Endothelial cell (in vitro differentiated cells): ENCODE results near the gene MDM1. TPM values are rescaled to one million over a fixed set of nuclear protein-coding genes. Genes with fewer than 3 reads are reported as not detected.

Source experiments
- DNase-seq: peaks from one replicate; pipeline ENCODE4 v3.0.0; 2021; ENCODE audit warnings: low spot score
- H3K27ac Mint-ChIP-seq: one replicate; pipeline ENCODE4 v1.8.0; 2021; ENCODE audit warnings: mixed read lengths, inconsistent platforms; ENCODE audit not compliant: unreplicated experiment
- H3K27me3 Mint-ChIP-seq: one replicate; pipeline ENCODE4 v1.8.0; 2021; ENCODE audit warnings: mild to moderate bottlenecking, moderate library complexity, mixed read lengths, inconsistent platforms; ENCODE audit not compliant: unreplicated experiment
- H3K36me3 Mint-ChIP-seq: one replicate; pipeline ENCODE4 v1.8.0; 2021; ENCODE audit warnings: mild to moderate bottlenecking, low read depth, mixed read lengths, inconsistent platforms; ENCODE audit not compliant: unreplicated experiment
- H3K4me1 Mint-ChIP-seq: one replicate; pipeline ENCODE4 v1.8.0; 2021; ENCODE audit warnings: mild to moderate bottlenecking, mixed read lengths, inconsistent platforms; ENCODE audit not compliant: unreplicated experiment
- H3K4me3 Mint-ChIP-seq: one replicate; pipeline ENCODE4 v1.8.0; 2021; ENCODE audit warnings: mild to moderate bottlenecking, mixed read lengths, inconsistent platforms; ENCODE audit not compliant: unreplicated experiment
- H3K9me3 Mint-ChIP-seq: one replicate; pipeline ENCODE4 v1.8.0; 2021; ENCODE audit warnings: mixed read lengths, inconsistent platforms; ENCODE audit not compliant: unreplicated experiment
- CTCF ChIP-seq: fragments of 200-600 bp; sonication (generic); IDR thresholded peaks from one replicate; pipeline ENCODE4 v1.5.0; 2021; ENCODE audit warnings: antibody characterized with exemption; ENCODE audit not compliant: unreplicated experiment
- total RNA-seq: library from RNA; stranded (reverse); fragmentation: NEBNext Ultra II Directional; extraction: Animal tissue kit (Norgen Biotek cat#: 25700); gene quantifications from one replicate; pipeline ENCODE4 v1.2.1, GENCODE V29; 2021; ENCODE audit not compliant: unreplicated experiment

MDM1 gene
- total RNA-seq, 1 donor from 2014 or later, result 18.1 TPM

- H3K4me3 Mint-ChIP-seq, result no peak overlapping the region
- H3K36me3 Mint-ChIP-seq, result no peaks in the 10 kb centered on the region
- no peak for TF ChIP-seq CTCF
- no peaks in the 10 kb centered on the region for H3K9me3 Mint-ChIP-seq
- H3K27me3 Mint-ChIP-seq, result peaks cover 2% of the 10 kb centered on the region
- no peak for DNase-seq
- peak overlapping the region; percentile 81 for H3K27ac Mint-ChIP-seq
- H3K4me1 Mint-ChIP-seq, result peaks cover 36% of the 10 kb centered on the region
Measured at GRCh38 chr12:68364328-68364727, 32.2 kb upstream of the MDM1 start.

- H3K4me1 Mint-ChIP-seq, result peaks cover 43% of the 10 kb centered on the region
- H3K36me3 Mint-ChIP-seq, result no peaks in the 10 kb centered on the region
- no peaks in the 10 kb centered on the region for H3K9me3 Mint-ChIP-seq
- no peak for DNase-seq
- H3K27me3 Mint-ChIP-seq, result peaks cover 2% of the 10 kb centered on the region
- no peak overlapping the region for H3K27ac Mint-ChIP-seq
- TF ChIP-seq CTCF, result no peak
- H3K4me3 Mint-ChIP-seq, result no peak overlapping the region
Measured at GRCh38 chr12:68361953-68362352, 29.8 kb upstream of the MDM1 start.

GRCh38 chr12:68359674-68360073, 27.5 kb upstream of the MDM1 start:
- Mint-ChIP-seq H3K27me3 (no peaks in the 10 kb centered on the region), H3K36me3 (no peaks in the 10 kb centered on the region), H3K27ac (no peak overlapping the region), H3K4me3 (no peak overlapping the region), H3K9me3 (no peaks in the 10 kb centered on the region), H3K4me1 (peaks cover 27% of the 10 kb centered on the region)
- no peak for DNase-seq
- TF ChIP-seq CTCF, result no peak

- peak; percentile 73 for TF ChIP-seq CTCF
- Mint-ChIP-seq H3K4me1 (peaks cover 23% of the 10 kb centered on the region), H3K9me3 (no peaks in the 10 kb centered on the region), H3K27me3 (no peaks in the 10 kb centered on the region), H3K36me3 (no peaks in the 10 kb centered on the region), H3K27ac (peak overlapping the region; percentile 9), H3K4me3 (no peak overlapping the region)
- peak; percentile 52 for DNase-seq
Measured at GRCh38 chr12:68358532-68359485, 26.6 kb upstream of the MDM1 start.

GRCh38 chr12:68356986-68357385, 24.8 kb upstream of the MDM1 start:
- no peak for TF ChIP-seq CTCF
- no peak overlapping the region for H3K4me3 Mint-ChIP-seq

More at GRCh38 chr12:68356986-68357385, 24.8 kb upstream of the MDM1 start:
- DNase-seq, result no peak
- no peaks in the 10 kb centered on the region for H3K36me3 Mint-ChIP-seq
- H3K9me3 Mint-ChIP-seq, result no peaks in the 10 kb centered on the region
- peaks cover 17% of the 10 kb centered on the region for H3K4me1 Mint-ChIP-seq
- H3K27me3 Mint-ChIP-seq, result no peaks in the 10 kb centered on the region
- no peak overlapping the region for H3K27ac Mint-ChIP-seq
